CD14-positive monocyte (primary cell): ENCODE measurements around the gene CSRNP3. TPM values are rescaled to one million over a fixed set of nuclear protein-coding genes. Genes with fewer than 3 reads are reported as not detected.

Source experiments
- DNase-seq, 3 donors: peaks; one replicate each; pipeline ENCODE4 v3.0.0-alpha.2; 2011 to 2022
- H2AFZ ChIP-seq: 2 replicates; pipeline ENCODE4 v1.6.0; 2012; ENCODE audit warnings: mild to moderate bottlenecking, low read depth, low read length, inconsistent platforms; ENCODE audit not compliant: insufficient read depth, poor library complexity, severe bottlenecking
- H3K27ac ChIP-seq, 2 donors: 1 replicate in 1 of 2; 2 replicates in 1 of 2; pipeline ENCODE4 v1.5.1; 2012 to 2013; ENCODE audit warnings: low read length in 2 of 2, control low read depth in 1 of 2, inconsistent platforms in 1 of 2, low read depth in 1 of 2, mild to moderate bottlenecking in 1 of 2
- H3K27me3 ChIP-seq, 2 donors: one replicate each; pipeline versions ENCODE4 v1.6.0 to v1.6.1; 2011 to 2013; ENCODE audit warnings: low read length in 2 of 2; ENCODE audit not compliant: control insufficient read depth in 2 of 2, insufficient read depth in 2 of 2
- H3K36me3 ChIP-seq, 2 donors: replicated peaks in 1 of 2; 1 replicate in 1 of 2; 2 replicates in 1 of 2; pipeline versions ENCODE4 v1.5.1 to v1.6.1; 2012 to 2013; ENCODE audit warnings: low read length in 2 of 2, control low read depth in 1 of 2, inconsistent platforms in 1 of 2, mild to moderate bottlenecking in 1 of 2; ENCODE audit not compliant: insufficient read depth in 2 of 2, control insufficient read depth in 1 of 2
- H3K4me1 ChIP-seq, 2 donors: 1 replicate in 1 of 2; 2 replicates in 1 of 2; pipeline versions ENCODE4 v1.5.1 to v1.6.1; 2012 to 2013; ENCODE audit warnings: low read length in 2 of 2, control low read depth in 1 of 2, inconsistent platforms in 1 of 2, mild to moderate bottlenecking in 1 of 2, moderate library complexity in 1 of 2; ENCODE audit not compliant: insufficient read depth in 2 of 2, control insufficient read depth in 1 of 2
- H3K4me2 ChIP-seq: replicated peaks from 2 replicates; pipeline ENCODE3; 2012; ENCODE audit warnings: low read length, moderate library complexity, mild to moderate bottlenecking; ENCODE audit not compliant: poor library complexity, severe bottlenecking; ENCODE audit errors: extremely low read depth
- H3K4me3 ChIP-seq, 3 experiments: fragments of 200-600 bp in 1 of 3; sonication (generic) in 1 of 3; replicated peaks in 1 of 3; 1 replicate in 2 of 3; 2 replicates in 1 of 3; pipeline ENCODE4 v1.5.1; 2011 to 2013; ENCODE audit warnings: low read length in 3 of 3, mild to moderate bottlenecking in 3 of 3, control low read depth in 2 of 3, low read depth in 2 of 3, inconsistent platforms in 1 of 3, moderate library complexity in 1 of 3
- H3K79me2 ChIP-seq: 2 replicates; pipeline ENCODE4 v1.6.0; 2012; ENCODE audit warnings: mild to moderate bottlenecking, control low read depth, inconsistent platforms, low read length, moderate library complexity; ENCODE audit not compliant: insufficient read depth
- H3K9ac ChIP-seq: 2 replicates; pipeline ENCODE4 v1.6.0; 2017; ENCODE audit warnings: low read length, mild to moderate bottlenecking; ENCODE audit not compliant: insufficient read depth, poor library complexity, severe bottlenecking
- H3K9me3 ChIP-seq, 2 donors: replicated peaks in 1 of 2; 1 replicate in 1 of 2; 2 replicates in 1 of 2; pipeline versions ENCODE4 v1.5.1 to v1.6.1; 2012 to 2013; ENCODE audit warnings: low read length in 2 of 2, control low read depth in 1 of 2; ENCODE audit not compliant: control insufficient read depth in 1 of 2, insufficient read depth in 1 of 2
- H4K20me1 ChIP-seq: 2 replicates; pipeline ENCODE4 v1.6.0; 2012; ENCODE audit warnings: mild to moderate bottlenecking, low read length, control low read depth, moderate library complexity; ENCODE audit not compliant: insufficient read depth
- H3K27ac Mint-ChIP-seq, 7 donors: one replicate each; pipeline ENCODE4 v1.8.0; 2020; ENCODE audit warnings: mild to moderate bottlenecking in 7 of 7, mixed read lengths in 7 of 7, moderate library complexity in 6 of 7, inconsistent platforms in 2 of 7
- H3K27me3 Mint-ChIP-seq, 3 donors: one replicate each; pipeline ENCODE4 v1.8.0; 2021 to 2022; ENCODE audit warnings: low read depth in 3 of 3, mild to moderate bottlenecking in 3 of 3, mixed read lengths in 3 of 3, moderate library complexity in 3 of 3, inconsistent platforms in 1 of 3
- H3K36me3 Mint-ChIP-seq, 2 donors: one replicate each; pipeline ENCODE4 v1.8.0; 2020; ENCODE audit warnings: mixed read lengths in 2 of 2, inconsistent platforms in 1 of 2, mild to moderate bottlenecking in 1 of 2
- H3K4me1 Mint-ChIP-seq: one replicate; pipeline ENCODE4 v1.8.0; 2020; ENCODE audit warnings: mild to moderate bottlenecking, mixed read lengths
- H3K4me3 Mint-ChIP-seq, 2 donors: one replicate each; pipeline ENCODE4 v1.8.0; 2020; ENCODE audit warnings: mild to moderate bottlenecking in 2 of 2, mixed read lengths in 2 of 2, moderate library complexity in 1 of 2
- H3K9me3 Mint-ChIP-seq, 7 donors: one replicate each; pipeline ENCODE4 v1.8.0; 2020 to 2022; ENCODE audit warnings: mixed read lengths in 7 of 7, mild to moderate bottlenecking in 6 of 7, moderate library complexity in 6 of 7, inconsistent platforms in 2 of 7
- CTCF ChIP-seq: fragments of 200-600 bp; IDR thresholded peaks from one replicate; pipeline ENCODE4 v1.8.0; 2022; ENCODE audit warnings: antibody characterized with exemption, mild to moderate bottlenecking
- WGBS: methylation state at CpG from one replicate; pipeline ENCODE4 v1.1.5; 2013; ENCODE audit warnings: missing lambda C conversion rate; ENCODE audit not compliant: insufficient coverage; 5-methylcytosine and 5-hydroxymethylcytosine counted together
- intact Hi-C, 2 donors: fragments of 100-400 bp; cut with micrococcal nuclease; formaldehyde crosslinking; loops; one replicate each; pipeline versions ENCODE4 v1.15.0 to v1.15.1; 2023
- polyA plus RNA-seq, 3 donors: library from polyadenylated mRNA; depleted of rRNA in 1 of 3; unstranded in 2 of 3; stranded (reverse) in 1 of 3; fragments of 300-500 nt in 2 of 3; fragments of >200 nt in 1 of 3; fragmentation: Illumina TruSeq in 2 of 3; gene quantifications; 1 replicate in 2 of 3; 2 replicates in 1 of 3; pipeline ENCODE4 v1.2.3, GENCODE V29; 2012 to 2021

Gene CSRNP3
- polyA plus RNA-seq, 3 donors: not detected

- 8% methylated on average over 2 of the region's 4 CpGs for WGBS
- H3K9me3 Mint-ChIP-seq: peaks cover 0 to 3% (median 0%) of the 10 kb centered on the region in 7 donors
- intact Hi-C loops: no loop called here
These were observed 25.1 kb downstream of the CSRNP3 start for GRCh38 chr2:165494573-165494972.

GRCh38 chr2:165497659-165498317 is 28.3 kb downstream of the CSRNP3 start:
- Histone ChIP-seq H3K9ac (no peak overlapping the region), H3K4me3 (no peak overlapping the region), H2AFZ (no peak overlapping the region), H3K79me2 (no peaks in the 10 kb centered on the region), H3K4me1 (no peaks in the 10 kb centered on the region), H3K9me3 (no peaks in the 10 kb centered on the region), H4K20me1 (no peaks in the 10 kb centered on the region), H3K36me3 (no peaks in the 10 kb centered on the region), H3K4me2 (no peak overlapping the region), H3K27me3 (no peaks in the 10 kb centered on the region), H3K27ac (no peak overlapping the region)
- no peak for TF ChIP-seq CTCF
- Mint-ChIP-seq H3K9me3 (peaks cover 0 to 2% (median 0%) of the 10 kb centered on the region in 7 donors), H3K4me1 (peaks cover 10% of the 10 kb centered on the region), H3K36me3 (no peaks in the 10 kb centered on the region), H3K27me3 (no peaks in the 10 kb centered on the region), H3K27ac (no peak overlapping the region), H3K4me3 (no peak overlapping the region)
- DNase-seq: no peak
- WGBS: no CpG with 5 or more reads among the region's 3 CpGs
- intact Hi-C loops: no loop called here

More at GRCh38 chr2:165494573-165494972, 25.1 kb downstream of the CSRNP3 start:
- Histone ChIP-seq H4K20me1 (no peaks in the 10 kb centered on the region), H3K27me3 (no peaks in the 10 kb centered on the region), H3K79me2 (no peaks in the 10 kb centered on the region), H3K9ac (no peak overlapping the region), H3K4me1 (no peaks in the 10 kb centered on the region), H3K4me2 (no peak overlapping the region), H3K36me3 (no peaks in the 10 kb centered on the region), H3K4me3 (no peak overlapping the region), H2AFZ (no peak overlapping the region), H3K27ac (no peak overlapping the region), H3K9me3 (no peaks in the 10 kb centered on the region)
- Mint-ChIP-seq H3K27ac (no peak overlapping the region), H3K4me1 (peaks cover 9% of the 10 kb centered on the region), H3K27me3 (no peaks in the 10 kb centered on the region), H3K36me3 (no peaks in the 10 kb centered on the region), H3K4me3 (no peak overlapping the region)
- no peak for TF ChIP-seq CTCF
- no peak for DNase-seq
